Fibroblast of the aortic adventitia (primary cell): ENCODE measurements around the gene SIVA1. TPM values are rescaled to one million over a fixed set of nuclear protein-coding genes. Genes with fewer than 3 reads are reported as not detected.

ENCODE experiments used
- DNase-seq: peaks from one replicate; pipeline ENCODE4 v3.0.0-alpha.2; 2010; ENCODE audit warnings: low read depth
- H3K4me3 ChIP-seq: 2 replicates; pipeline ENCODE4 v1.5.1; 2011; ENCODE audit warnings: low read depth, mild to moderate bottlenecking, control low read depth, low read length, moderate library complexity
- CTCF ChIP-seq: IDR thresholded peaks from 2 replicates; pipeline ENCODE4 v1.5.1; 2011; ENCODE audit warnings: mild to moderate bottlenecking, low read length, control low read depth, inconsistent platforms; ENCODE audit not compliant: insufficient read depth
- total RNA-seq: library from RNA; depleted of rRNA; stranded (reverse); fragments of >200 nt; gene quantifications from 2 replicates; pipeline ENCODE4 v1.2.3, GENCODE V29; 2012; ENCODE audit warnings: low replicate concordance

Gene SIVA1
- total RNA-seq, 1 donor: 87.3 TPM

- TF ChIP-seq CTCF: no peak
- peak within 1 kb of the TSS; percentile 82 for H3K4me3 ChIP-seq
- no peak for DNase-seq
Observed at GRCh38 chr14:104794993-104795780, 42.2 kb downstream of the SIVA1 start, which contains the start of gene AKT1. Gene AKT1, minus strand, starts transcription at chr14:104795748. Its CDS starts 3,105 bp downstream, at chr14:104792643.

GRCh38 chr14:104795781-104796686, 43.1 kb downstream of the SIVA1 start:
- peak overlapping the region; percentile 66 for H3K4me3 ChIP-seq
- no peak for TF ChIP-seq CTCF
- no peak for DNase-seq

GRCh38 chr14:104796687-104797081, 43.7 kb downstream of the SIVA1 start:
- no peak for DNase-seq
- H3K4me3 ChIP-seq: no peak overlapping the region
- TF ChIP-seq CTCF: no peak

- H3K4me3 ChIP-seq: no peak overlapping the region
- no peak for DNase-seq
- no peak for TF ChIP-seq CTCF
Observed at GRCh38 chr14:104797115-104798044, 44.4 kb downstream of the SIVA1 start.

GRCh38 chr14:104798300-104799243, 45.6 kb downstream of the SIVA1 start:
- no peak for TF ChIP-seq CTCF
- DNase-seq: no peak

More at GRCh38 chr14:104798300-104799243, 45.6 kb downstream of the SIVA1 start:
- H3K4me3 ChIP-seq: no peak overlapping the region
